GM12878 (cell line): ENCODE results near the gene CCDC8. TPM values are rescaled to one million over a fixed set of nuclear protein-coding genes. Genes with fewer than 3 reads are reported as not detected.

ENCODE experiments used
- ATAC-seq: fragments of 200-7000 bp; cut with Tn5 transposase; 3 replicates; pipeline ENCODE4 v1.9.1; 2020; ENCODE audit warnings: mild to moderate bottlenecking, moderate library complexity
- BruUV-seq: library from RNA; stranded (reverse); fragments of 400-500 nt; replicated peaks from 2 replicates; lab custom pipeline; 2021; lab: Mats Ljungman, UMichigan
- CTCF ChIA-PET: fragments of 300-600 bp; sonication (Branson Sonifier 250); formaldehyde crosslinking; extraction: SDS; loops from one replicate; lab custom pipeline; 2021; ENCODE audit warnings: inconsistent platforms; lab: Yijun Ruan, JAX
- POLR2A ChIA-PET: fragments of 350-600 bp; formaldehyde crosslinking; extraction: SDS; loops from one replicate; lab custom pipeline; 2021; ENCODE audit warnings: inconsistent platforms; lab: Charles Lee
- RAD21 ChIA-PET: fragments of 300-600 bp; sonication (Branson Sonifier 250); formaldehyde crosslinking; loops from one replicate; lab custom pipeline; 2023; ENCODE audit warnings: antibody characterized with exemption; ENCODE audit not compliant: unreplicated experiment; lab: Charles Lee
- SMC1A ChIA-PET: fragments of 300-600 bp; sonication (Branson Sonifier 250); formaldehyde crosslinking; loops from one replicate; lab custom pipeline; 2023; ENCODE audit not compliant: unreplicated experiment, uncharacterized antibody; lab: Charles Lee
- DNase-seq: peaks from one replicate; pipeline ENCODE4 v3.0.0-alpha.2; 2011; ENCODE audit warnings: low read depth, low spot score
- FAIRE-seq: peaks from 3 replicates; lab custom pipeline; 2011; peaks lifted over from hg19 to GRCh38; lab: Jason Lieb, UNC
- H2AFZ ChIP-seq: 2 replicates; pipeline ENCODE4 v1.6.0; 2011; ENCODE audit warnings: low read depth, low read length, control low read depth; ENCODE audit not compliant: control insufficient read depth
- H3K27ac ChIP-seq: 2 replicates; pipeline ENCODE4 v1.5.1; 2011; ENCODE audit warnings: control low read depth; ENCODE audit not compliant: control insufficient read depth, insufficient read depth
- H3K27me3 ChIP-seq, 2 experiments: replicated peaks in 1 of 2; 2 replicates each; pipeline versions ENCODE4 v1.6.0 to v1.6.1; 2011; ENCODE audit warnings: low read length in 1 of 2; ENCODE audit not compliant: control insufficient read depth in 2 of 2, insufficient read depth in 2 of 2
- H3K36me3 ChIP-seq, 2 experiments: 2 replicates each; pipeline ENCODE4 v1.5.1; 2011; ENCODE audit warnings: low read length in 1 of 2; ENCODE audit not compliant: control insufficient read depth in 2 of 2, insufficient read depth in 2 of 2
- H3K4me1 ChIP-seq: 2 replicates; pipeline ENCODE4 v1.6.1; 2011; ENCODE audit warnings: mild to moderate bottlenecking, low read length, moderate library complexity, mixed read lengths; ENCODE audit not compliant: control insufficient read depth, insufficient read depth
- H3K4me2 ChIP-seq: 2 replicates; pipeline ENCODE4 v1.6.0; 2011; ENCODE audit warnings: control low read depth; ENCODE audit not compliant: control insufficient read depth, insufficient read depth
- H3K4me3 ChIP-seq: fragments of 200-600 bp; sonication (generic); 2 replicates; pipeline ENCODE4 v1.5.1; 2016
- H3K79me2 ChIP-seq: 2 replicates; pipeline ENCODE4 v1.6.0; 2011; ENCODE audit warnings: low read length; ENCODE audit not compliant: control insufficient read depth, insufficient read depth
- H3K9ac ChIP-seq: 2 replicates; pipeline ENCODE4 v1.8.0; 2011; ENCODE audit warnings: low read length, control low read depth, mixed read lengths; ENCODE audit not compliant: control insufficient read depth, insufficient read depth
- H3K9me3 ChIP-seq: replicated peaks from 3 replicates; pipeline ENCODE4 v1.5.1; 2011; ENCODE audit warnings: mild to moderate bottlenecking, low read length; ENCODE audit not compliant: control insufficient read depth, insufficient read depth
- H4K20me1 ChIP-seq: 2 replicates; pipeline ENCODE4 v1.6.0; 2011; ENCODE audit not compliant: control insufficient read depth, insufficient read depth
- ATF2 ChIP-seq: IDR thresholded peaks from 2 replicates; pipeline ENCODE4 v1.6.1; 2012; ENCODE audit warnings: low read length, inconsistent platforms
- ATF7 ChIP-seq: fragments of 450-650 bp; IDR thresholded peaks from 2 replicates; pipeline ENCODE4 v1.6.1; 2016; ENCODE audit warnings: low read depth, mild to moderate bottlenecking
- BRCA1 ChIP-seq: IDR thresholded peaks from 2 replicates; pipeline ENCODE4 v1.6.1; 2011; ENCODE audit warnings: low read depth, low read length, improper control_type of control experiment
- EP300 ChIP-seq, 2 experiments: fragments of 150-350 bp in 1 of 2; IDR thresholded peaks; 2 replicates each; pipeline ENCODE4 v1.6.1; 2011 to 2012; ENCODE audit warnings: low read depth in 2 of 2, low read length in 2 of 2, borderline replicate concordance in 1 of 2, improper control_type of control experiment in 1 of 2, inconsistent platforms in 1 of 2; ENCODE audit not compliant: control insufficient read depth in 1 of 2
- EZH2 ChIP-seq: IDR thresholded peaks from 2 replicates; pipeline ENCODE4 v1.6.1; 2012; ENCODE audit warnings: low read depth, mild to moderate bottlenecking, control low read depth, inconsistent platforms, low read length, borderline replicate concordance; ENCODE audit not compliant: control insufficient read depth
- IRF5 ChIP-seq: fragments of 450-650 bp; IDR thresholded peaks from 2 replicates; pipeline ENCODE4 v1.6.1; 2017; ENCODE audit warnings: borderline replicate concordance
- MYC ChIP-seq: IDR thresholded peaks from 2 replicates; pipeline ENCODE4 v1.6.1; 2011; ENCODE audit warnings: mild to moderate bottlenecking, low read length, moderate library complexity, inconsistent platforms; ENCODE audit not compliant: insufficient read depth, insufficient replicate concordance, insufficient read length, severe bottlenecking
- RFX5 ChIP-seq: IDR thresholded peaks from 2 replicates; pipeline ENCODE4 v1.6.1; 2011; ENCODE audit warnings: low read depth, low read length, improper control_type of control experiment
- SIN3A ChIP-seq: IDR thresholded peaks from 2 replicates; pipeline ENCODE4 v1.6.1; 2012; ENCODE audit warnings: low read depth, low read length, improper control_type of control experiment
- SMARCA5 ChIP-seq: fragments of 450-650 bp; IDR thresholded peaks from 2 replicates; pipeline ENCODE4 v1.6.1; 2017; ENCODE audit warnings: mild to moderate bottlenecking
- TBL1XR1 ChIP-seq: IDR thresholded peaks from 2 replicates; pipeline ENCODE4 v1.6.1; 2012; ENCODE audit warnings: low read depth, low read length, improper control_type of control experiment
- ZBED1 ChIP-seq: IDR thresholded peaks from 2 replicates; pipeline ENCODE4 v1.6.1; 2016; ENCODE audit warnings: borderline replicate concordance
- ZNF622 ChIP-seq: fragments of 450-650 bp; IDR thresholded peaks from 2 replicates; pipeline ENCODE4 v1.6.1; 2017; ENCODE audit warnings: mild to moderate bottlenecking, inconsistent platforms
- WGBS: methylation state at CpG from one replicate; pipeline ENCODE4 v1.1.6; 2016; ENCODE audit warnings: low lambda C conversion rate; ENCODE audit not compliant: insufficient replicate concordance, insufficient coverage; ENCODE audit errors: missing lambda C conversion rate; 5-methylcytosine and 5-hydroxymethylcytosine counted together
- in situ Hi-C: fragments of 300-500 bp; cut with MboI; formaldehyde crosslinking; loops from 9 replicates; pipeline ENCODE4 v1.14.3; 2018; ENCODE audit warnings: mixed read lengths
- intact Hi-C: fragments of 100-400 bp; cut with micrococcal nuclease; formaldehyde crosslinking; loops from one replicate; pipeline ENCODE4 v1.14.2; 2022; ENCODE audit not compliant: unreplicated experiment
- polyA plus RNA-seq, 11 experiments: library from polyadenylated mRNA; depleted of rRNA in 4 of 11; unstranded in 6 of 11; stranded (reverse) in 5 of 11; fragments of >200 nt; fragmentation: Nextera tagmentation in 4 of 11; fragmentation: Illumina TruSeq in 1 of 11; extraction: Ambion mirVana in 4 of 11; extraction: Trizol in 1 of 11; gene quantifications; 1 replicate in 1 of 11; 2 replicates in 10 of 11; pipeline versions ENCODE4 v1.2.1 to v1.2.3, GENCODE V29; 2011 to 2016; ENCODE audit warnings: inconsistent platforms in 2 of 11, missing spikeins in 2 of 11, low read depth in 1 of 11
- total RNA-seq, 4 experiments: library from RNA; depleted of rRNA in 3 of 4; stranded (reverse); fragments of >200 nt in 3 of 4; fragmentation: Illumina TruSeq in 1 of 4; extraction: Trizol in 1 of 4; gene quantifications; 2 replicates each; pipeline versions ENCODE4 v1.2.1 to v1.2.3, GENCODE V29; 2013 to 2021
- TF ChIP-seq, protein P1 (sequence below): fragments of 450-650 bp; IDR thresholded peaks from 2 replicates; pipeline ENCODE4 v1.6.1; 2014; ENCODE audit warnings: mild to moderate bottlenecking

Gene CCDC8
- total and polyA plus RNA-seq, 10 of the 15 experiments (the other 5 are each of a cell fraction or from before 2014, with no cell fraction given) = under 0.01 to 0.15 (median 0.05) TPM; not detected in 5

DNA sequence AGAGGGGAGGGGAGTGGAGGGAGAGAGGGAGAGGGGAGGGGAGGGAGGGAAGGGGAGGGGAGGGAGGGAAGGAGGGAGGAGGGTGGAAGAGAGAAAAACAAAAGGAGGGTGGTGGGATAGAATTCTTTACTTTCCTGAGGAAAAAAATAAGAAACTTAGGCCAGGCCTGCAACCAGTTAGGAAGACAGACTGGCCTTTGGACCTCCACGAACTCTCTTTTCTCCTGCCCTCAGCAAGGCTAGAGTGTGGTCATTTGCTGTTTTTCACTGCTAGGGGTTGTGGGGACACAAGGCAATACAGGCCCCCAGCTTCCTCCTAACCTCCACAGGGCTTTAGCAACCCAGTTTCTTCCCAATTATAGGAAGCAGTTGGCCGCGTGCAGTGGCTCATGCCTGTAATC is 4.2 kb downstream of the CCDC8 start:
- no peaks in the 10 kb centered on the region for H3K36me3 ChIP-seq
- no peak for DNase-seq
- H3K9me3 ChIP-seq = no peaks in the 10 kb centered on the region
- H4K20me1 ChIP-seq = no peaks in the 10 kb centered on the region
- TF ChIP-seq MYC = no peak
- TF ChIP-seq, all 136 proteins: peak for 0
- no peak overlapping the region for H3K4me2 ChIP-seq
- no peak overlapping the region for H3K9ac ChIP-seq
- POLR2A ChIA-PET = no interaction called here
- H3K4me1 ChIP-seq = no peaks in the 10 kb centered on the region
- H2AFZ ChIP-seq = no peak overlapping the region
- intact Hi-C loops = no loop called here
- RAD21 ChIA-PET = no interaction called here
- H3K79me2 ChIP-seq = no peaks in the 10 kb centered on the region
- H3K27me3 ChIP-seq = peaks cover 0 to 3% of the 10 kb centered on the region in 2 experiments; a peak in 3 of 4 replicates
- FAIRE-seq = no peak
- 26% methylated on average over 3 of the region's 3 CpGs for WGBS
- no peak overlapping the region for H3K27ac ChIP-seq
- ATAC-seq = no peak
- H3K4me3 ChIP-seq = no peak overlapping the region
- no TSS peak for BruUV-seq
- CTCF ChIA-PET = no interaction called here
- SMC1A ChIA-PET = no interaction called here
- in situ Hi-C loops = no loop called here

DNA sequence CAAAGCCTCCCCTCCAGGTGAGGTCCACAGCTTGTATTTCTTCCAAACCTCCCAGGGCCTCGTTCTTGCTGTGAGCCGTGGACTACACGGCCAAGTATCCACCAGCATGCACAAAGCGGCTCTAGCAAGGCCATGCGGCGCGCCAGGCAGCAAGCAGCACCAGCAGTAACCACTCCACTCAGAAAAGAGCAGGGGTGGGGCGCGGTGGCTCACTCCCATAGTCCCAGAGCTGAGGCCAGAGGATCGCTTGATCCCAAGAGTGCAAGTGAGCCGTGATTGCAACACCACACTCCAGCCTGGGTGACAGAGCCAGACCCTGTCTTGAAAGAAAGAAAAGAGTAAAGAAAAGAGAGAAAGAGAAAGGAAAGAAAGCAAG is 4.7 kb downstream of the CCDC8 start:
- intact Hi-C loops = no loop called here
- Histone ChIP-seq H3K9ac (no peak overlapping the region), H3K79me2 (no peaks in the 10 kb centered on the region), H3K9me3 (no peaks in the 10 kb centered on the region), H2AFZ (no peak overlapping the region), H3K4me3 (no peak overlapping the region), H4K20me1 (no peaks in the 10 kb centered on the region), H3K27me3 (peaks cover 0 to 3% of the 10 kb centered on the region in 2 experiments; a peak in 3 of 4 replicates), H3K27ac (no peak overlapping the region), H3K36me3 (no peaks in the 10 kb centered on the region), H3K4me2 (no peak overlapping the region)
- CTCF ChIA-PET = no interaction called here
- no TSS peak for BruUV-seq
- RAD21 ChIA-PET = no interaction called here
- FAIRE-seq (no peak), DNase-seq (no peak)
- 1% methylated on average over 11 of the region's 11 CpGs for WGBS
- in situ Hi-C loops = no loop called here
- POLR2A ChIA-PET = no interaction called here
- SMC1A ChIA-PET = no interaction called here
- TF ChIP-seq BRCA1 (no peak), EP300 (IDR thresholded peaks at IDR 0.05; ENCODE audit: borderline replicate concordance in 1 of 2, control insufficient read depth in 1 of 2, low read depth in 2 of 2, low read length in 2 of 2) (no peak), ATF2 (no peak), ZBED1 (no peak), TBL1XR1 (no peak), SIN3A (no peak), IRF5 (no peak), RFX5 (no peak), EZH2 (no peak), ZNF622 (no peak), SMARCA5 (no peak), ATF7 (no peak)
- TF ChIP-seq, protein P1, sequence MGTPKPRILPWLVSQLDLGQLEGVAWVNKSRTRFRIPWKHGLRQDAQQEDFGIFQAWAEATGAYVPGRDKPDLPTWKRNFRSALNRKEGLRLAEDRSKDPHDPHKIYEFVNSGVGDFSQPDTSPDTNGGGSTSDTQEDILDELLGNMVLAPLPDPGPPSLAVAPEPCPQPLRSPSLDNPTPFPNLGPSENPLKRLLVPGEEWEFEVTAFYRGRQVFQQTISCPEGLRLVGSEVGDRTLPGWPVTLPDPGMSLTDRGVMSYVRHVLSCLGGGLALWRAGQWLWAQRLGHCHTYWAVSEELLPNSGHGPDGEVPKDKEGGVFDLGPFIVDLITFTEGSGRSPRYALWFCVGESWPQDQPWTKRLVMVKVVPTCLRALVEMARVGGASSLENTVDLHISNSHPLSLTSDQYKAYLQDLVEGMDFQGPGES = no peak
- TF ChIP-seq, all 136 proteins: peak for 0
- no peaks in the 10 kb centered on the region for H3K4me1 ChIP-seq
- ATAC-seq = no peak
